HepG2 (cell line): ENCODE measurements around the gene IFNA6. TPM values are rescaled to one million over a fixed set of nuclear protein-coding genes. Genes with fewer than 3 reads are reported as not detected.

Experiments used
- HDAC2 ChIP-seq: sonication (generic); formaldehyde crosslinking; IDR thresholded peaks from 2 replicates; pipeline ENCODE4 v1.4.0; 2020; ENCODE audit warnings: missing genetic modification reagents
- HNRNPK ChIP-seq: fragments of 200-400 bp; formaldehyde crosslinking; IDR thresholded peaks from 2 replicates; pipeline ENCODE4 v1.6.1; 2018; ENCODE audit warnings: low read length, low read depth, moderate library complexity, mild to moderate bottlenecking; ENCODE audit not compliant: poor library complexity, severe bottlenecking
- NFRKB ChIP-seq: fragments of 450-650 bp; IDR thresholded peaks from 2 replicates; pipeline ENCODE4 v1.6.1; 2017
- ZNF30 ChIP-seq: sonication (generic); formaldehyde crosslinking; IDR thresholded peaks from 2 replicates; pipeline ENCODE4 v1.5.0; 2020; ENCODE audit warnings: mild to moderate bottlenecking, missing genetic modification reagents
- ZNF788 ChIP-seq: sonication (generic); formaldehyde crosslinking; IDR thresholded peaks from 2 replicates; pipeline ENCODE4 v1.5.0; 2020; ENCODE audit warnings: mild to moderate bottlenecking, missing genetic modification reagents, borderline replicate concordance
- ZSCAN9 ChIP-seq: IDR thresholded peaks from 2 replicates; pipeline ENCODE4 v1.6.1; 2016; ENCODE audit warnings: borderline replicate concordance
- polyA plus RNA-seq, 8 experiments: library from polyadenylated mRNA; depleted of rRNA in 3 of 8; stranded (reverse) in 7 of 8; unstranded in 1 of 8; fragments of >200 nt; fragmentation: Illumina TruSeq in 4 of 8; extraction: Trizol in 4 of 8; gene quantifications; 2 replicates each; pipeline versions ENCODE4 v1.2.1 to v1.2.3, GENCODE V29; 2011 to 2016; ENCODE audit warnings: low read depth in 4 of 8, missing spikeins in 1 of 8, mixed read lengths in 1 of 8; ENCODE audit not compliant: insufficient read depth in 1 of 8
- total RNA-seq, 5 experiments: library from RNA; depleted of rRNA; stranded (reverse); fragments of >200 nt; fragmentation: Illumina TruSeq; extraction: Trizol; gene quantifications; 2 replicates each; pipeline ENCODE4 v1.2.3, GENCODE V29; 2016; ENCODE audit warnings: low read depth in 1 of 5
- TF ChIP-seq, protein P1 (sequence below): IDR thresholded peaks from 2 replicates; pipeline ENCODE4 v1.6.1; 2016; ENCODE audit warnings: mild to moderate bottlenecking
- TF ChIP-seq, protein P2 (sequence below): sonication (generic); formaldehyde crosslinking; IDR thresholded peaks from 2 replicates; pipeline ENCODE4 v1.8.0; 2023; ENCODE audit warnings: mild to moderate bottlenecking, missing genetic modification reagents
- TF ChIP-seq, protein P3 (sequence below): sonication (generic); formaldehyde crosslinking; IDR thresholded peaks from 2 replicates; pipeline ENCODE4 v1.4.0; 2020; ENCODE audit warnings: missing genetic modification reagents
- TF ChIP-seq, protein P4 (sequence below), 2 experiments: sonication (generic) in 1 of 2; formaldehyde crosslinking in 1 of 2; IDR thresholded peaks; 2 replicates each; pipeline versions ENCODE4 v1.4.0 to v1.6.1; 2016 to 2020; ENCODE audit warnings: borderline replicate concordance in 1 of 2, low read depth in 1 of 2, mild to moderate bottlenecking in 1 of 2, missing genetic modification reagents in 1 of 2
- TF ChIP-seq, protein P5 (sequence below): sonication (generic); formaldehyde crosslinking; IDR thresholded peaks from 2 replicates; pipeline ENCODE4 v1.9.0; 2021; ENCODE audit warnings: missing genetic modification reagents, borderline replicate concordance

The IFNA6 gene
- total and polyA plus RNA-seq, 2 of the 13 experiments (the other 11 are each of a cell fraction or from before 2014, with no cell fraction given) = not detected

DNA sequence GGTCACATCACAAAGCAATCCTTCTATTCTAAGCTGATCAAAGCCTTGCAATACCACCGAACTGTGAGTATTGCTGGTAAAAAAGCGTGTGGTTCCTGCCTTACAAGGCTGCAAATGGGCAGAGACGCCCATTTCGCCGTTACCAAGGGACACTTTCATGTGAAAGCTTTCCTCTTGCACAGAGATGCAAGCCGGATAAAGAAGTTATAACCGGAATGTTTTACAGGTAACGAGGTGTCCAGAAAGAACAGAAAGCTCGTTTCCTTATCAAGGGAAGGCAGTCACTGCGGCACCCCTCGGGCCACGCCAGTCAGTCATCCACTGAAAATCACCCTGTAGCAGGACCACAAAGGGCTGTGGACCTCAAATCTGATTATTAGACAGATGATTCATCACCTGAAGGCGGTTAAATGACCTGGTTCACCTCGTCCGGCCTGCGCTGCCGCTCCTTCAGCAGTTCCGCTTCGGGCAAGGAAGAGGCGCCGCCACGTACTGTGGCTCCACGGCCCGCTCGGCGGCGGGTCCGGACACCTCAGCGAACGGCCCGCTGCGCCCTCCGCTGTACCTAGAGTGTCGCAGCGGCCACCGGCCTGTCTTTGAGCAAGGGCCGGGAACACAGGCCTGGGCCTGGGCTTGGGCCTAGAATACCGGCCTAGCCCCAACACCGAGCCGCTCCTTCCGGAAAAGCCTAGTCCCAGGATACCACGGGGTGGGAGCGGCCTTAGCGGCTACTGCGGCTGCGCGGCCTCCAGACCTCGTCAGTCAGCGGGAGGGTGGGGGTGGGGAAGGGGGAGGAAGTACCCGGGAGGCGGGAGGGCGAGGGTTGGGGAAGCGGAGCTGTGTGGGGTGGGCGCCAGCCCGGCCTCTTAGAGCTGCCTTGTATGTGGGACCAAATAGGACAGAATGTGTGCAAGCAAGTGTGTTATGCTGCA, 15.7 kb downstream of the IFNA6 start, which contains the start of gene KLHL9 (continued):
- TF ChIP-seq, protein P1, sequence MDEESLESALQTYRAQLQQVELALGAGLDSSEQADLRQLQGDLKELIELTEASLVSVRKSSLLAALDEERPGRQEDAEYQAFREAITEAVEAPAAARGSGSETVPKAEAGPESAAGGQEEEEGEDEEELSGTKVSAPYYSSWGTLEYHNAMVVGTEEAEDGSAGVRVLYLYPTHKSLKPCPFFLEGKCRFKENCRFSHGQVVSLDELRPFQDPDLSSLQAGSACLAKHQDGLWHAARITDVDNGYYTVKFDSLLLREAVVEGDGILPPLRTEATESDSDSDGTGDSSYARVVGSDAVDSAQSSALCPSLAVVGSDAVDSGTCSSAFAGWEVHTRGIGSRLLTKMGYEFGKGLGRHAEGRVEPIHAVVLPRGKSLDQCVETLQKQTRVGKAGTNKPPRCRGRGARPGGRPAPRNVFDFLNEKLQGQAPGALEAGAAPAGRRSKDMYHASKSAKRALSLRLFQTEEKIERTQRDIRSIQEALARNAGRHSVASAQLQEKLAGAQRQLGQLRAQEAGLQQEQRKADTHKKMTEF (CRISPR knock-in tag) = peak; percentile 82; the same call in 1 of the 2 replicates
- TF ChIP-seq ZSCAN9 (CRISPR knock-in tag) (peak; percentile 58; the same call in 1 of the 2 replicates), HDAC2 (CRISPR knock-in tag) (no peak; the same call in 1 of the 2 replicates), NFRKB (no peak), ZNF788 (CRISPR knock-in tag) (no peak), HNRNPK (peak; percentile 16), ZNF30 (CRISPR knock-in tag) (no peak)
- TF ChIP-seq, protein P2, sequence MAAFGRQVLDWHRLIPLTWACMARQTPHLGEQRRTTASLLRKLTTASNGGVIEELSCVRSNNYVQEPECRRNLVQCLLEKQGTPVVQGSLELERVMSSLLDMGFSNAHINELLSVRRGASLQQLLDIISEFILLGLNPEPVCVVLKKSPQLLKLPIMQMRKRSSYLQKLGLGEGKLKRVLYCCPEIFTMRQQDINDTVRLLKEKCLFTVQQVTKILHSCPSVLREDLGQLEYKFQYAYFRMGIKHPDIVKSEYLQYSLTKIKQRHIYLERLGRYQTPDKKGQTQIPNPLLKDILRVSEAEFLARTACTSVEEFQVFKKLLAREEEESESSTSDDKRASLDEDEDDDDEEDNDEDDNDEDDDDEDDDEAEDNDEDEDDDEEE = peak; percentile 89; the same call in 1 of the 2 replicates
- TF ChIP-seq, protein P3, sequence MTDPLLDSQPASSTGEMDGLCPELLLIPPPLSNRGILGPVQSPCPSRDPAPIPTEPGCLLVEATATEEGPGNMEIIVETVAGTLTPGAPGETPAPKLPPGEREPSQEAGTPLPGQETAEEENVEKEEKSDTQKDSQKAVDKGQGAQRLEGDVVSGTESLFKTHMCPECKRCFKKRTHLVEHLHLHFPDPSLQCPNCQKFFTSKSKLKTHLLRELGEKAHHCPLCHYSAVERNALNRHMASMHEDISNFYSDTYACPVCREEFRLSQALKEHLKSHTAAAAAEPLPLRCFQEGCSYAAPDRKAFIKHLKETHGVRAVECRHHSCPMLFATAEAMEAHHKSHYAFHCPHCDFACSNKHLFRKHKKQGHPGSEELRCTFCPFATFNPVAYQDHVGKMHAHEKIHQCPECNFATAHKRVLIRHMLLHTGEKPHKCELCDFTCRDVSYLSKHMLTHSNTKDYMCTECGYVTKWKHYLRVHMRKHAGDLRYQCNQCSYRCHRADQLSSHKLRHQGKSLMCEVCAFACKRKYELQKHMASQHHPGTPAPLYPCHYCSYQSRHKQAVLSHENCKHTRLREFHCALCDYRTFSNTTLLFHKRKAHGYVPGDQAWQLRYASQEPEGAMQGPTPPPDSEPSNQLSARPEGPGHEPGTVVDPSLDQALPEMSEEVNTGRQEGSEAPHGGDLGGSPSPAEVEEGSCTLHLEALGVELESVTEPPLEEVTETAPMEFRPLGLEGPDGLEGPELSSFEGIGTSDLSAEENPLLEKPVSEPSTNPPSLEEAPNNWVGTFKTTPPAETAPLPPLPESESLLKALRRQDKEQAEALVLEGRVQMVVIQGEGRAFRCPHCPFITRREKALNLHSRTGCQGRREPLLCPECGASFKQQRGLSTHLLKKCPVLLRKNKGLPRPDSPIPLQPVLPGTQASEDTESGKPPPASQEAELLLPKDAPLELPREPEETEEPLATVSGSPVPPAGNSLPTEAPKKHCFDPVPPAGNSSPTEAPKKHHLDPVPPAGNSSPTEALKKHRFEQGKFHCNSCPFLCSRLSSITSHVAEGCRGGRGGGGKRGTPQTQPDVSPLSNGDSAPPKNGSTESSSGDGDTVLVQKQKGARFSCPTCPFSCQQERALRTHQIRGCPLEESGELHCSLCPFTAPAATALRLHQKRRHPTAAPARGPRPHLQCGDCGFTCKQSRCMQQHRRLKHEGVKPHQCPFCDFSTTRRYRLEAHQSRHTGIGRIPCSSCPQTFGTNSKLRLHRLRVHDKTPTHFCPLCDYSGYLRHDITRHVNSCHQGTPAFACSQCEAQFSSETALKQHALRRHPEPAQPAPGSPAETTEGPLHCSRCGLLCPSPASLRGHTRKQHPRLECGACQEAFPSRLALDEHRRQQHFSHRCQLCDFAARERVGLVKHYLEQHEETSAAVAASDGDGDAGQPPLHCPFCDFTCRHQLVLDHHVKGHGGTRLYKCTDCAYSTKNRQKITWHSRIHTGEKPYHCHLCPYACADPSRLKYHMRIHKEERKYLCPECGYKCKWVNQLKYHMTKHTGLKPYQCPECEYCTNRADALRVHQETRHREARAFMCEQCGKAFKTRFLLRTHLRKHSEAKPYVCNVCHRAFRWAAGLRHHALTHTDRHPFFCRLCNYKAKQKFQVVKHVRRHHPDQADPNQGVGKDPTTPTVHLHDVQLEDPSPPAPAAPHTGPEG = 0 out of 2 replicates have a peak, but pooled peaks have one; percentile 50
- TF ChIP-seq, protein P4, sequence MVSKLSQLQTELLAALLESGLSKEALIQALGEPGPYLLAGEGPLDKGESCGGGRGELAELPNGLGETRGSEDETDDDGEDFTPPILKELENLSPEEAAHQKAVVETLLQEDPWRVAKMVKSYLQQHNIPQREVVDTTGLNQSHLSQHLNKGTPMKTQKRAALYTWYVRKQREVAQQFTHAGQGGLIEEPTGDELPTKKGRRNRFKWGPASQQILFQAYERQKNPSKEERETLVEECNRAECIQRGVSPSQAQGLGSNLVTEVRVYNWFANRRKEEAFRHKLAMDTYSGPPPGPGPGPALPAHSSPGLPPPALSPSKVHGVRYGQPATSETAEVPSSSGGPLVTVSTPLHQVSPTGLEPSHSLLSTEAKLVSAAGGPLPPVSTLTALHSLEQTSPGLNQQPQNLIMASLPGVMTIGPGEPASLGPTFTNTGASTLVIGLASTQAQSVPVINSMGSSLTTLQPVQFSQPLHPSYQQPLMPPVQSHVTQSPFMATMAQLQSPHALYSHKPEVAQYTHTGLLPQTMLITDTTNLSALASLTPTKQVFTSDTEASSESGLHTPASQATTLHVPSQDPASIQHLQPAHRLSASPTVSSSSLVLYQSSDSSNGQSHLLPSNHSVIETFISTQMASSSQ (IDR thresholded peaks at IDR 0.05; ENCODE audit: low read depth) = no peak
- TF ChIP-seq, protein P4 (CRISPR knock-in tag; IDR thresholded peaks at IDR 0.05; ENCODE audit: borderline replicate concordance) = no peak; the same call in 1 of the 2 replicates
- TF ChIP-seq, protein P5, sequence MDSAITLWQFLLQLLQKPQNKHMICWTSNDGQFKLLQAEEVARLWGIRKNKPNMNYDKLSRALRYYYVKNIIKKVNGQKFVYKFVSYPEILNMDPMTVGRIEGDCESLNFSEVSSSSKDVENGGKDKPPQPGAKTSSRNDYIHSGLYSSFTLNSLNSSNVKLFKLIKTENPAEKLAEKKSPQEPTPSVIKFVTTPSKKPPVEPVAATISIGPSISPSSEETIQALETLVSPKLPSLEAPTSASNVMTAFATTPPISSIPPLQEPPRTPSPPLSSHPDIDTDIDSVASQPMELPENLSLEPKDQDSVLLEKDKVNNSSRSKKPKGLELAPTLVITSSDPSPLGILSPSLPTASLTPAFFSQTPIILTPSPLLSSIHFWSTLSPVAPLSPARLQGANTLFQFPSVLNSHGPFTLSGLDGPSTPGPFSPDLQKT (CRISPR knock-in tag) = no peak
